Uterus (tissue), 2 donors: ENCODE results near the gene CARS1.

Experiments used
- POLR2A ChIP-seq, 2 donors: fragments of 450-650 bp; IDR thresholded peaks; one replicate each; pipeline ENCODE4 v1.6.1; 2016; ENCODE audit warnings: antibody characterized with exemption in 2 of 2, mild to moderate bottlenecking in 1 of 2, moderate library complexity in 1 of 2
- TF ChIP-seq, protein P1 (sequence below), 4 experiments: fragments of 200-600 bp in 2 of 4; fragments of 450-650 bp in 2 of 4; sonication (generic) in 2 of 4; IDR thresholded peaks; one replicate each; pipeline ENCODE4 v1.5.1; 2016 to 2019; ENCODE audit warnings: antibody characterized with exemption in 4 of 4, mild to moderate bottlenecking in 2 of 4, moderate library complexity in 1 of 4

DNA sequence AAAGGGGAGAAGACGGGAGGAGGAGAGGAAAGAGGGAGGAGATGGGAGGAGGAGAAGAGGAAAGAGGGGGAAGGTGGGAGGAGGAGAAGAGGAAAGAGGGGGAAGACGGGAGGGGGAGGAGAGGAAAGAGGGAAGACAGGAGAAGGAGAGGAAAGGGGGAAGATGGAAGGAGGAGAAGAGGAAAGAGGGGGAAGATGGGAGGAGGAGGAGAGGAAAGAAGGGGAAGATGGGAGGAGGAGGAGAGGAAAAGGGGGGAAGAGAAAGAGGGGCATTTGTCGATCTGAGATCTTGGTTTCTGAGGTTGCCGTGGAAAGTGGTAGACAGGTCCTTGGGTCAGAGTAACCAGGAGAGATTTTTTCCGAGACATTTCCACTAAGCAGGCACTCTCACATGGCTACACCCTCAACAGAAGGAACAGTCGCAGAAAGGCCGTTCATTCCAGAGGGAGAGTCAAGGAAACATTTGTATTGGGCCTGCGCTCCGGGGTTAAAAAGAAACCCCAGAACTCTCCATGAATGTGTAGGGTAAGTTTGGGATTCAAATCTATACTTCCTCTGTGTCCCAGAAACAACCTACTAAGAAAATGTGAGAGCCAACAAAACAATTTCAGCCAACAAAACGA, 39.8 kb upstream of the CARS1 start:
- TF ChIP-seq, protein P1, sequence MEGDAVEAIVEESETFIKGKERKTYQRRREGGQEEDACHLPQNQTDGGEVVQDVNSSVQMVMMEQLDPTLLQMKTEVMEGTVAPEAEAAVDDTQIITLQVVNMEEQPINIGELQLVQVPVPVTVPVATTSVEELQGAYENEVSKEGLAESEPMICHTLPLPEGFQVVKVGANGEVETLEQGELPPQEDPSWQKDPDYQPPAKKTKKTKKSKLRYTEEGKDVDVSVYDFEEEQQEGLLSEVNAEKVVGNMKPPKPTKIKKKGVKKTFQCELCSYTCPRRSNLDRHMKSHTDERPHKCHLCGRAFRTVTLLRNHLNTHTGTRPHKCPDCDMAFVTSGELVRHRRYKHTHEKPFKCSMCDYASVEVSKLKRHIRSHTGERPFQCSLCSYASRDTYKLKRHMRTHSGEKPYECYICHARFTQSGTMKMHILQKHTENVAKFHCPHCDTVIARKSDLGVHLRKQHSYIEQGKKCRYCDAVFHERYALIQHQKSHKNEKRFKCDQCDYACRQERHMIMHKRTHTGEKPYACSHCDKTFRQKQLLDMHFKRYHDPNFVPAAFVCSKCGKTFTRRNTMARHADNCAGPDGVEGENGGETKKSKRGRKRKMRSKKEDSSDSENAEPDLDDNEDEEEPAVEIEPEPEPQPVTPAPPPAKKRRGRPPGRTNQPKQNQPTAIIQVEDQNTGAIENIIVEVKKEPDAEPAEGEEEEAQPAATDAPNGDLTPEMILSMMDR (IDR thresholded peaks at IDR 0.05): no peak
- no peak for TF ChIP-seq POLR2A (IDR thresholded peaks at IDR 0.05)
